Measurements from ENCODE around the gene NR6A1. TPM values are rescaled to one million over a fixed set of nuclear protein-coding genes. Genes with fewer than 3 reads are reported as not detected.

NR6A1 gene
- total RNA-seq, 1 donor, result 0.36 TPM

DNA sequence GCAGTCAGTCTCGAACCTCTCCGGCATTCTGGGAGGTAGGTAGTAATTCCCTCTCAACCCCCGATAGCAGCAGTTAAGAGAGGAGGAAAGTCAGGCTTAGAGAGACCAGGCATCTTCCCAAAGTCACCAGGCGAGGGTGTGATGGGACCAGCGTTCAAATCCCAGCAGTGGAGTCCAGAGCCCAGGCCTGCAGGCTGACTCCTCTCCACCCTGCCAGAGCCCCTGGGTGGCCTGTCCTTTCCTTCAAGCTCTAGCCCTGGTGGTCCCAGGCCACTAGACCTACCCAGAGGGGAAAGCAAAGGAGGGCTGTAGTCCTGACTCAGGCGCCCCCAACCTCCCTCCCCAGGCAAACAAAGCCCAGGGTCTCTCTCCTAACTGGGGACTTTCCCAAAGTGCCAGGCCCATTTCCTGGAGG is 259.7 kb downstream of the NR6A1 start:
- H3K27ac ChIP-seq (ENCODE audit: low read depth, low read length), result no peak overlapping the region

GRCh38 chr9:124510650-124511425 is 260.3 kb downstream of the NR6A1 start:
- Histone ChIP-seq H3K9me3 (ENCODE audit: low read depth, low read length) (no peaks in the 10 kb centered on the region), H2AFZ (ENCODE audit: low read length) (no peak overlapping the region), H3K27ac (ENCODE audit: low read depth, low read length) (no peak overlapping the region), H3K27me3 (ENCODE audit: insufficient read depth, low read length) (peaks cover 16% of the 10 kb centered on the region), H3K4me2 (ENCODE audit: insufficient read depth, low read length) (no peak overlapping the region), H3K4me3 (ENCODE audit: insufficient read depth, low read length) (no peak overlapping the region), H3K4me1 (ENCODE audit: insufficient read depth, low read length) (no peaks in the 10 kb centered on the region), H3K36me3 (ENCODE audit: insufficient read depth, low read length) (no peaks in the 10 kb centered on the region), H4K20me1 (ENCODE audit: insufficient read depth, low read length) (no peaks in the 10 kb centered on the region), H3K79me2 (ENCODE audit: insufficient read depth, low read length) (no peaks in the 10 kb centered on the region)
- no peak for DNase-seq (ENCODE audit: insufficient read length, low spot score, missing footprints)
- TF ChIP-seq, protein P1, sequence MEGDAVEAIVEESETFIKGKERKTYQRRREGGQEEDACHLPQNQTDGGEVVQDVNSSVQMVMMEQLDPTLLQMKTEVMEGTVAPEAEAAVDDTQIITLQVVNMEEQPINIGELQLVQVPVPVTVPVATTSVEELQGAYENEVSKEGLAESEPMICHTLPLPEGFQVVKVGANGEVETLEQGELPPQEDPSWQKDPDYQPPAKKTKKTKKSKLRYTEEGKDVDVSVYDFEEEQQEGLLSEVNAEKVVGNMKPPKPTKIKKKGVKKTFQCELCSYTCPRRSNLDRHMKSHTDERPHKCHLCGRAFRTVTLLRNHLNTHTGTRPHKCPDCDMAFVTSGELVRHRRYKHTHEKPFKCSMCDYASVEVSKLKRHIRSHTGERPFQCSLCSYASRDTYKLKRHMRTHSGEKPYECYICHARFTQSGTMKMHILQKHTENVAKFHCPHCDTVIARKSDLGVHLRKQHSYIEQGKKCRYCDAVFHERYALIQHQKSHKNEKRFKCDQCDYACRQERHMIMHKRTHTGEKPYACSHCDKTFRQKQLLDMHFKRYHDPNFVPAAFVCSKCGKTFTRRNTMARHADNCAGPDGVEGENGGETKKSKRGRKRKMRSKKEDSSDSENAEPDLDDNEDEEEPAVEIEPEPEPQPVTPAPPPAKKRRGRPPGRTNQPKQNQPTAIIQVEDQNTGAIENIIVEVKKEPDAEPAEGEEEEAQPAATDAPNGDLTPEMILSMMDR (IDR thresholded peaks at IDR 0.05; ENCODE audit: extremely low read depth, low read depth, low read length), result no peak

More for the DNA sequence above, 259.7 kb downstream of the NR6A1 start:
- Histone ChIP-seq H3K27me3 (ENCODE audit: insufficient read depth, low read length) (peaks cover 17% of the 10 kb centered on the region), H2AFZ (ENCODE audit: low read length) (no peak overlapping the region), H4K20me1 (ENCODE audit: insufficient read depth, low read length) (no peaks in the 10 kb centered on the region), H3K9me3 (ENCODE audit: low read depth, low read length) (no peaks in the 10 kb centered on the region), H3K4me2 (ENCODE audit: insufficient read depth, low read length) (no peak overlapping the region), H3K4me3 (ENCODE audit: insufficient read depth, low read length) (no peak overlapping the region), H3K79me2 (ENCODE audit: insufficient read depth, low read length) (no peaks in the 10 kb centered on the region), H3K36me3 (ENCODE audit: insufficient read depth, low read length) (no peaks in the 10 kb centered on the region), H3K4me1 (ENCODE audit: insufficient read depth, low read length) (no peaks in the 10 kb centered on the region)
- TF ChIP-seq, protein P1 (IDR thresholded peaks at IDR 0.05; ENCODE audit: extremely low read depth, low read depth, low read length), result no peak
- DNase-seq (ENCODE audit: insufficient read length, low spot score, missing footprints), result peak; percentile 86

DNA sequence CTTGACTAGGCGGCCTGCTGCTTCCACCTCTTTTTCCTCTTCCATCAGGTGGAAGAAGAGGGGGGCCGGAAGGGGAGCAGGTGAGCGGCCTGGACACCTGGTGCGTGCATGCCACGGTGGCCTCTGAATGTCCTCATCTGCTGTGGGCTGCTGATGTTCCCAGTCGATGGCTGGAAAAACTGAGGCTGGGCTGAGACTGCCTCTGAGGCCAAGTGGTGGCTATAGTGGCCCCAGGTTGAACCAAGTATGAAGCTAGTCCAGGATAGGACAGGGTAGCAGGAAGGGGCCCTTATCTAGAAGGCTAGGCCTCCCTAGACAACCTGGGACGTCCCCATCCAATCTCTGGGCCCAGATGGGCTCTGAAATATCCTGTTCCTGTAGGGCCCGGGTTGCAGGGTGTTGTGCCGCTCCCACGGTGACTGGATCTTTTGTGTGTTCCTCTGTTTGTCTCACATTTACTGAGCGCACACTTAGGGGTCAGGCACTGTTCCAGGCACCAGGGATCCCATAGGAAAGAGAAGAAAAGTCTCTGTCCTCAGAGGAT is 263.2 kb downstream of the NR6A1 start:
- Histone ChIP-seq H2AFZ (ENCODE audit: low read length) (no peak overlapping the region), H3K4me2 (ENCODE audit: insufficient read depth, low read length) (no peak overlapping the region), H4K20me1 (ENCODE audit: insufficient read depth, low read length) (no peaks in the 10 kb centered on the region), H3K79me2 (ENCODE audit: insufficient read depth, low read length) (no peaks in the 10 kb centered on the region), H3K9me3 (ENCODE audit: low read depth, low read length) (no peaks in the 10 kb centered on the region), H3K27ac (ENCODE audit: low read depth, low read length) (no peak overlapping the region), H3K27me3 (ENCODE audit: insufficient read depth, low read length) (peaks cover 30% of the 10 kb centered on the region), H3K4me3 (ENCODE audit: insufficient read depth, low read length) (no peak overlapping the region), H3K36me3 (ENCODE audit: insufficient read depth, low read length) (no peaks in the 10 kb centered on the region), H3K4me1 (ENCODE audit: insufficient read depth, low read length) (no peaks in the 10 kb centered on the region)
- DNase-seq (ENCODE audit: insufficient read length, low spot score, missing footprints), result peak; percentile 86
- TF ChIP-seq, protein P1 (IDR thresholded peaks at IDR 0.05; ENCODE audit: extremely low read depth, low read depth, low read length), result no peak

All from osteoblast (primary cell).